IMR-90 (cell line): ENCODE data around the gene KLHL29. TPM values are rescaled to one million over a fixed set of nuclear protein-coding genes. Genes with fewer than 3 reads are reported as not detected.

Experiments used
- ATAC-seq: fragments of 200-7000 bp; cut with Tn5 transposase; 2 replicates; pipeline ENCODE4 v1.9.1; 2020; ENCODE audit warnings: low read depth, mild to moderate bottlenecking, moderate library complexity
- BruUV-seq: library from RNA; stranded (reverse); fragments of 400-500 nt; replicated peaks from 2 replicates; lab custom pipeline; 2021; lab: Mats Ljungman, UMichigan
- CTCF ChIA-PET: fragments of 300-600 bp; formaldehyde crosslinking; extraction: SDS; loops from one replicate; lab custom pipeline; 2021; ENCODE audit warnings: antibody characterized with exemption; lab: Yijun Ruan, JAX
- POLR2A ChIA-PET: fragments of 300-600 bp; sonication (Branson Sonifier 250); formaldehyde crosslinking; loops from one replicate; lab custom pipeline; 2022; ENCODE audit warnings: antibody characterized with exemption; ENCODE audit not compliant: unreplicated experiment; lab: Charles Lee
- DNase-seq: peaks from one replicate; pipeline ENCODE4 v3.0.0; 2013
- H2AFZ ChIP-seq: replicated peaks from 2 replicates; pipeline ENCODE3; 2013; ENCODE audit warnings: low read length, mild to moderate bottlenecking; ENCODE audit not compliant: poor library complexity
- H2AK5ac ChIP-seq: 2 replicates; pipeline ENCODE4 v1.6.1; 2013; ENCODE audit warnings: low read depth, low read length, inconsistent platforms
- H2AK9ac ChIP-seq: replicated peaks from 2 replicates; pipeline ENCODE3; 2013; ENCODE audit warnings: mild to moderate bottlenecking, low read depth, low read length, moderate library complexity; ENCODE audit not compliant: poor library complexity
- H2BK120ac ChIP-seq: 2 replicates; pipeline ENCODE4 v1.6.1; 2013; ENCODE audit warnings: low read depth, low read length, inconsistent platforms
- H2BK15ac ChIP-seq: 3 replicates; pipeline ENCODE4 v1.6.1; 2013; ENCODE audit warnings: low read depth, low read length, inconsistent platforms
- H2BK20ac ChIP-seq: 2 replicates; pipeline ENCODE4 v1.6.1; 2013; ENCODE audit warnings: low read depth, mild to moderate bottlenecking, inconsistent platforms, low read length, moderate library complexity
- H2BK5ac ChIP-seq: 2 replicates; pipeline ENCODE4 v1.6.1; 2013; ENCODE audit warnings: mild to moderate bottlenecking, low read depth, low read length, inconsistent platforms; ENCODE audit not compliant: poor library complexity, severe bottlenecking
- H3K14ac ChIP-seq: replicated peaks from 2 replicates; pipeline ENCODE4 v1.6.1; 2013; ENCODE audit warnings: low read depth, low read length, inconsistent platforms
- H3K18ac ChIP-seq: 2 replicates; pipeline ENCODE4 v1.6.1; 2013; ENCODE audit warnings: low read depth, low read length, control low read depth
- H3K23ac ChIP-seq: 2 replicates; pipeline ENCODE4 v1.6.1; 2013; ENCODE audit warnings: low read depth, low read length, inconsistent platforms
- H3K27ac ChIP-seq: 2 replicates; pipeline ENCODE4 v1.5.1; 2013; ENCODE audit warnings: mild to moderate bottlenecking, control low read depth, low read length; ENCODE audit not compliant: insufficient read depth
- H3K27me3 ChIP-seq: 2 replicates; pipeline ENCODE4 v1.6.1; 2013; ENCODE audit warnings: low read length; ENCODE audit not compliant: control insufficient read depth, insufficient read depth
- H3K36me3 ChIP-seq: 2 replicates; pipeline ENCODE4 v1.6.1; 2013; ENCODE audit warnings: low read length, mixed read lengths; ENCODE audit not compliant: control insufficient read depth, insufficient read depth
- H3K4ac ChIP-seq: 2 replicates; pipeline ENCODE4 v1.6.1; 2013; ENCODE audit warnings: low read depth, low read length, inconsistent platforms
- H3K4me1 ChIP-seq: 2 replicates; pipeline ENCODE4 v1.6.1; 2013; ENCODE audit warnings: low read length, mixed read lengths; ENCODE audit not compliant: control insufficient read depth, insufficient read depth
- H3K4me2 ChIP-seq: 2 replicates; pipeline ENCODE4 v1.6.1; 2013; ENCODE audit warnings: low read depth, mild to moderate bottlenecking, control low read depth, low read length, moderate library complexity
- H3K4me3 ChIP-seq: 2 replicates; pipeline ENCODE4 v1.5.1; 2013; ENCODE audit warnings: low read depth, mild to moderate bottlenecking, control low read depth, low read length, moderate library complexity; ENCODE audit not compliant: insufficient read depth
- H3K56ac ChIP-seq: 2 replicates; pipeline ENCODE4 v1.6.1; 2013; ENCODE audit warnings: low read length, inconsistent platforms; ENCODE audit not compliant: insufficient read depth; ENCODE audit errors: extremely low read depth
- H3K79me1 ChIP-seq, 2 experiments: 2 replicates each; pipeline ENCODE4 v1.6.1; 2013; ENCODE audit warnings: low read length in 2 of 2, inconsistent platforms in 1 of 2, low read depth in 1 of 2
- H3K9ac ChIP-seq: 2 replicates; pipeline ENCODE4 v1.6.1; 2013; ENCODE audit warnings: low read depth, low read length, control low read depth
- H3K9me1 ChIP-seq: 2 replicates; pipeline ENCODE4 v1.6.1; 2013; ENCODE audit warnings: low read length, inconsistent platforms; ENCODE audit not compliant: insufficient read depth
- H3K9me3 ChIP-seq: 2 replicates; pipeline ENCODE4 v1.6.1; 2013; ENCODE audit warnings: low read length; ENCODE audit not compliant: control insufficient read depth, insufficient read depth
- H4K20me1 ChIP-seq: 2 replicates; pipeline ENCODE4 v1.6.1; 2013; ENCODE audit warnings: low read length, inconsistent platforms; ENCODE audit not compliant: insufficient read depth
- H4K5ac ChIP-seq: 2 replicates; pipeline ENCODE4 v1.6.1; 2013; ENCODE audit warnings: mild to moderate bottlenecking, low read depth, low read length, control low read depth
- H4K8ac ChIP-seq, 2 experiments: 2 replicates each; pipeline ENCODE4 v1.6.1; 2013; ENCODE audit warnings: low read depth in 2 of 2, low read length in 2 of 2, control low read depth in 1 of 2, inconsistent platforms in 1 of 2
- H4K91ac ChIP-seq: 2 replicates; pipeline ENCODE4 v1.6.1; 2013; ENCODE audit warnings: low read depth, low read length, inconsistent platforms; ENCODE audit not compliant: insufficient read depth
- BHLHE40 ChIP-seq: fragments of 150-350 bp; IDR thresholded peaks from 2 replicates; pipeline ENCODE4 v1.6.1; 2016; ENCODE audit warnings: mild to moderate bottlenecking, low read depth, low read length
- CEBPB ChIP-seq: IDR thresholded peaks from 2 replicates; pipeline ENCODE4 v1.6.1; 2012; ENCODE audit warnings: low read depth, low read length, improper control_type of control experiment
- CHD1 ChIP-seq: IDR thresholded peaks from 2 replicates; pipeline ENCODE4 v1.6.1; 2012; ENCODE audit warnings: low read depth, low read length, improper control_type of control experiment
- CTCF ChIP-seq: conservative IDR thresholded peaks from 2 replicates; pipeline ENCODE4 v1.5.1; 2012; ENCODE audit warnings: mild to moderate bottlenecking, low read depth, low read length, improper control_type of control experiment
- ELK1 ChIP-seq: fragments of 150-350 bp; IDR thresholded peaks from 2 replicates; pipeline ENCODE4 v1.6.1; 2016; ENCODE audit warnings: low read depth, mild to moderate bottlenecking, low read length, moderate library complexity, borderline replicate concordance
- FOS ChIP-seq: fragments of 150-350 bp; IDR thresholded peaks from 2 replicates; pipeline ENCODE4 v1.6.1; 2016; ENCODE audit warnings: low read depth, low read length
- MAFK ChIP-seq: IDR thresholded peaks from 2 replicates; pipeline ENCODE4 v1.6.1; 2012; ENCODE audit warnings: low read depth, low read length, improper control_type of control experiment
- MAZ ChIP-seq: IDR thresholded peaks from 2 replicates; pipeline ENCODE4 v1.6.1; 2012; ENCODE audit warnings: low read depth, mild to moderate bottlenecking, low read length, improper control_type of control experiment, moderate library complexity, borderline replicate concordance
- MXI1 ChIP-seq: IDR thresholded peaks from 2 replicates; pipeline ENCODE4 v1.6.1; 2012; ENCODE audit warnings: low read depth, mild to moderate bottlenecking, low read length, moderate library complexity, borderline replicate concordance
- NFE2L2 ChIP-seq: fragments of 150-350 bp; IDR thresholded peaks from 2 replicates; pipeline ENCODE4 v1.6.1; 2016; ENCODE audit warnings: low read depth, mild to moderate bottlenecking, low read length
- POLR2A ChIP-seq: IDR thresholded peaks from 2 replicates; pipeline ENCODE4 v1.6.1; 2012; ENCODE audit warnings: mild to moderate bottlenecking, low read depth, low read length
- RAD21 ChIP-seq: IDR thresholded peaks from 2 replicates; pipeline ENCODE4 v1.6.1; 2012; ENCODE audit warnings: low read length, improper control_type of control experiment
- RCOR1 ChIP-seq: IDR thresholded peaks from 2 replicates; pipeline ENCODE4 v1.6.1; 2012; ENCODE audit warnings: mild to moderate bottlenecking, low read length, improper control_type of control experiment; ENCODE audit not compliant: insufficient replicate concordance
- RFX5 ChIP-seq: IDR thresholded peaks from 2 replicates; pipeline ENCODE4 v1.8.0; 2012; ENCODE audit warnings: low read depth, mild to moderate bottlenecking, low read length, moderate library complexity
- SMC3 ChIP-seq: fragments of 150-350 bp; IDR thresholded peaks from 2 replicates; pipeline ENCODE4 v1.6.1; 2016; ENCODE audit warnings: low read depth, mild to moderate bottlenecking, antibody characterized with exemption, low read length, moderate library complexity
- WGBS, 2 experiments: methylation state at CpG; one replicate each; pipeline versions ENCODE4 v1.1.5 to v1.1.7; 2013; ENCODE audit warnings: missing lambda C conversion rate in 2 of 2; ENCODE audit not compliant: insufficient read length in 1 of 2; ENCODE audit errors: extremely low coverage in 2 of 2; 5-methylcytosine and 5-hydroxymethylcytosine counted together
- dilution Hi-C: fragments of 300-500 bp; cut with HindIII; formaldehyde crosslinking; loops from one replicate; pipeline ENCODE4 v1.14.3; 2018; ENCODE audit warnings: low sequenced_read_pairs; ENCODE audit not compliant: unreplicated experiment
- in situ Hi-C: fragments of 300-500 bp; cut with MboI; formaldehyde crosslinking; loops from 3 replicates; pipeline ENCODE4 v1.14.3; 2019; ENCODE audit warnings: low sequenced_read_pairs, inconsistent platforms, mixed read lengths
- intact Hi-C: fragments of 100-400 bp; cut with micrococcal nuclease; formaldehyde crosslinking; loops from 2 replicates; pipeline ENCODE4 v1.10.0; 2022
- polyA plus RNA-seq, 3 experiments: library from polyadenylated mRNA; depleted of rRNA; stranded (reverse); fragments of >200 nt; gene quantifications; 2 replicates each; pipeline ENCODE4 v1.2.3, GENCODE V29; 2012; ENCODE audit warnings: low replicate concordance in 1 of 3
- total RNA-seq: library from RNA; depleted of rRNA; stranded (reverse); fragments of >200 nt; gene quantifications from 2 replicates; pipeline ENCODE4 v1.2.3, GENCODE V29; 2012
- TF ChIP-seq, protein P1 (sequence below): fragments of 150-350 bp; IDR thresholded peaks from 2 replicates; pipeline ENCODE4 v1.6.1; 2017; ENCODE audit warnings: mild to moderate bottlenecking, antibody characterized with exemption, low read length, low read depth

The KLHL29 gene
- total and polyA plus RNA-seq, 2 of the 4 experiments (the other 2 are of a cell fraction), result 2.0 to 8.0 TPM

DNA sequence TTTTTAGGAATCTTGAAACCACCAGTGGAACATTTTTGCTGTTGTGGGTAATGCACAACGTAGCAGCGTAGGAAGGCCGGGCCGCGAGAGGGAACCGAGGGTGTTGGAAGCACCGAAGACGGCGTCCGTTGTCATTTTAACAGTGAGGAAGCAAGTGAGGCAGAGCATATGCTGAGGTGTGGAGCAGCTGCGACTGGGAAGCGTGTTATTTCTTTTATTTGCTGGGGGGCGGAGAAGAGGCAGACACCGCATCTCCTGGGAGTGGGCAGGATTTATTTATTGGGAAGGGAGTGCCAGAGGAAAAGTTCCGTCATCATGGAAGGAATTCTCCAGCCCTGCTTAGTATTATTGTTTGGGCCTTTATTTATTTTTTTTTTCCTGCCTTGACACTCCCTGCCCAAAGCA is 232.8 kb downstream of the KLHL29 start:
- intact Hi-C loops, result loop anchor here (5.0 kb wide), 1 partner anchor 216 kb away; no protein-coding TSS in a partner anchor
- no peak overlapping the region for H3K27ac ChIP-seq

More for the DNA sequence above, 232.8 kb downstream of the KLHL29 start:
- Histone ChIP-seq H3K4me1 (peaks cover 11% of the 10 kb centered on the region; the same call in 1 of the 2 replicates), H3K18ac (no peak overlapping the region), H3K4me2 (no peak overlapping the region), H4K5ac (no peak overlapping the region), H3K23ac (no peak overlapping the region), H2AK9ac (no peak overlapping the region), H3K79me1 (0 out of 4 replicates have a peak, but pooled peaks cover 0 to 1% of the 10 kb centered on the region in 2 experiments), H3K14ac (no peak overlapping the region), H3K36me3 (no peaks in the 10 kb centered on the region), H4K8ac (no peak overlapping the region), H4K20me1 (peaks cover 3% of the 10 kb centered on the region; the same call in 1 of the 2 replicates), H2BK15ac (no peak overlapping the region), H2BK120ac (no peak overlapping the region), H3K4me3 (no peak overlapping the region), H4K91ac (no peak overlapping the region), H3K56ac (no peak overlapping the region), H2BK20ac (no peak overlapping the region), H3K27me3 (no peaks in the 10 kb centered on the region), H3K9ac (no peak overlapping the region), H3K9me1 (no peaks in the 10 kb centered on the region; the same call in 1 of the 2 replicates), H3K9me3 (no peaks in the 10 kb centered on the region), H3K4ac (no peak overlapping the region), H2AFZ (peak overlapping the region; percentile 15), H2BK5ac (no peak overlapping the region), H2AK5ac (no peak overlapping the region)
- CTCF ChIA-PET, result interaction anchor here (1.0 kb wide), 1 partner anchor 39 kb away, joined by 3 read pairs; no protein-coding TSS in a partner anchor
- in situ Hi-C loops (no loop called here), dilution Hi-C loops (no loop called here)
- WGBS, 2 experiments, result 62% methylated on average over 9 of the region's 15 CpGs; no CpG with 5 or more reads in 1 of the 2 experiments
- TF ChIP-seq RAD21 (no peak), NFE2L2 (no peak), CTCF (no peak), CHD1 (no peak), MAZ (no peak), RCOR1 (no peak), FOS (no peak), ELK1 (no peak), RFX5 (no peak), SMC3 (no peak), MAFK (no peak), CEBPB (no peak), BHLHE40 (no peak), POLR2A (no peak), MXI1 (no peak)
- TF ChIP-seq, protein P1, sequence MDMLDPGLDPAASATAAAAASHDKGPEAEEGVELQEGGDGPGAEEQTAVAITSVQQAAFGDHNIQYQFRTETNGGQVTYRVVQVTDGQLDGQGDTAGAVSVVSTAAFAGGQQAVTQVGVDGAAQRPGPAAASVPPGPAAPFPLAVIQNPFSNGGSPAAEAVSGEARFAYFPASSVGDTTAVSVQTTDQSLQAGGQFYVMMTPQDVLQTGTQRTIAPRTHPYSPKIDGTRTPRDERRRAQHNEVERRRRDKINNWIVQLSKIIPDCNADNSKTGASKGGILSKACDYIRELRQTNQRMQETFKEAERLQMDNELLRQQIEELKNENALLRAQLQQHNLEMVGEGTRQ, result no peak
- POLR2A ChIA-PET, result no interaction called here
- no TSS peak for BruUV-seq
- DNase-seq (no peak), ATAC-seq (no peak)
